GM18909 (cell line): ENCODE results near the gene TXNRD3.

Experiments used
- ATAC-seq: cut with Tn5 transposase; IDR thresholded peaks from one replicate; pipeline ENCODE4 v1.9.1; 2021; ENCODE audit warnings: mild to moderate bottlenecking; ENCODE audit not compliant: unreplicated experiment, poor library complexity

The TXNRD3 gene

GRCh38 chr3:126672741-126673140, 17.8 kb upstream of the TXNRD3 start:
- no peak for ATAC-seq

DNA sequence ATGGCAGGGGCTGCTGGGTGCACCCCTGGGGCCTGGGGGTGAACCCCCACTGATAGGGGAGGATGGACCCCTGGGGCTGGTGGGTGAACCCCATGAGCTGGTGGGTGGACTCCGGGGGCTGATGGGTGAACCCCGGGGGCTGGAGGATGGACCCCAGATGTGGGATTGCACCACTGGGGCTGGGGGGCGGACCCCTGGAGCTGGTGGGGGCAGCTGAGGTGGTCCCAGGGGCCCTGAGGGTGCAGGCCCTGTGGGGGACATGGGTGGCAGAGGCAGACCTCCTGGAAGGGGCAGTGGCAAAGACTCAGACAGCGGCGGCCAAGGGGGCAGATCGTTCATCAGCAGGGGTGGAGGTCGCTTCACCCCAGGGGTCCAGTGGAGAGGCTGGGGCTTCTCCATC, 17.4 kb upstream of the TXNRD3 start:
- ATAC-seq = no peak

DNA sequence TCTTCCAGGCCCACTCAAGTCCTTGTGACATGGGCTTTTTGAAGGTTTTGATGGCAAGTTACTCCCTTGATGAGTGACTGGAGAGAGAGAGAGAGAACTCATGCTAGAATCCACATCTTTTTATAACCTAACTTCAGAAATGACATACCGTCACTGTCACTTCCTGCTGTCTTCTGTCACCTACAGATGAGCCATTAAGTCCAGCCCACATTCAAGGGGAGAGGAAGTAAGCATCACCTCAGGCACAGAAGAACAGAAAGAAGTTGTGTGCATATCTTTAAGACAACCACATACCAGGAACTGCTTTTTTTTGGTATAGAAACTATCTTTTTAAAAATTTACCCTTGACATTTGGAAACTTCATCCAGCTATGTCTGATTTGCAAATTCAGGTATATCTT, 16.6 kb upstream of the TXNRD3 start:
- ATAC-seq = no peak

- ATAC-seq = no peak
These were observed 13.8 kb upstream of the TXNRD3 start for GRCh38 chr3:126668450-126669401.

GRCh38 chr3:126667631-126668449, 12.9 kb upstream of the TXNRD3 start:
- ATAC-seq = no peak

GRCh38 chr3:126666658-126667528, 12.0 kb upstream of the TXNRD3 start:
- no peak for ATAC-seq

DNA sequence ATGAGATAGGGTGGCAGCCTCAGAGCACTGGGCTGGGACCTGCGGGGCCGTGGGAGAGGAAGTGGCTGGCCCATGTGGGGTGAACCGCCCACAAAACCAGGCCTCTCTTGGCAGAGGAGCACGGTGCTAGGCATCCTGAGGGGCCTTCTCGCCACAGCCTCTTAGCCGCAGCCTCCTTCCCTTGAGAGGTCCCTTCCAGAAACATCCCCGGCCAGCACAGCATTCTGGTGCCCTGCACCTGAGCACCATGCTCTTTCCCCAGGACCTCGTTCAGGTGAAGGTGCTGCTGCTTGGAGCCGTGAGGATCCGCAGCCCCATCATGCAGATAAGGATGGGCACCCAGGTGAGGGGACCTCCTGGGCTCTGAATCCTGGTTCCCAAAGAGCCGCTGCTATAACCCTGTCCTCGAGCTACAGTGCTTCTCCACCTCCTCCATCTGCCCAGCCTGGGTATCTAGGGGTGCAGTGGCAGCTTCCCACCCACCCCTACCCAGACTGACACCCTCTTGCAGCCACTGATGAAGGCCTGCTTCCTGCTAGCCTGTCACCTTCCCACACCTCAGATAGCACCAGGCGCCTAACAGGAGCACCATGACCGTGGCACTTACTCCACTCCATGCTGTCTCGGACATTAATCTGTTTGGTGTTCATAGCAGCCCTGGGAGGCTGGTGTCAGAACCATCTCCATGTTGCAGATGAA, 11.2 kb upstream of the TXNRD3 start:
- ATAC-seq = no peak

DNA sequence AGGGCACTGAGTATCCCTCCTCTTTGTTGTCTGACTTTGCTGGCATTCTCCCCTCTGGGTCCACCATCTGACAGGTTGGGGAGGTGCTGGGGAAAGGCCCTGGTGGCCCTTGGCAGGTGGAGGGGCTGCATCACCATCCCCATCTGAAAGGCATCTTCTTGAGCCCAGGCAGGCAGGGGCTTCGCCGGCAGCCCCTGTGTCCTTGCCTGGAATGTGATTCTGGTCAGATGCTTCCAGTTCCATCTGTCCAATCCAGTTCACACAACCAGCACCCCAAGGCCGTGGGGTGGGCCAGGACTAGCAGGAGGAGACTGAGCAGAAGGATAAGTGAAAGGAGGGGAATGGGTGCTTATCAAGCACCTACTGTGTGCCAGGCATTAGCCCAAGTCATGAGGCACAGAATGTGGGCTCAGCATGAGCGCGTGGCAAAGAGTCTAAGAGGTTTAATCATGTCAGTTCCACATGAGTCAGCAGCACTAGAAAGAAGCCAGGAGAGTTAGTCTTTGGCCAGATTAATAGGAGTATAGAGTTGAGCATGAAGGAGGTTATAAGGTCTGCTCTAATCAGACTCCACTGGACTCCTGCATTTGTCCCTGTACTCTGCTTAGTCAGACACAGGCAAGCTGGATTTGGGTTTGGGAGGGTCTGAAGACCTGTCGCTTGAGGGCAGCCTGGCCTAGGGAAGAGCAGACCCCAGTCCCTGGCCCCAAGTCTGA, 10.5 kb upstream of the TXNRD3 start:
- ATAC-seq = no peak

DNA sequence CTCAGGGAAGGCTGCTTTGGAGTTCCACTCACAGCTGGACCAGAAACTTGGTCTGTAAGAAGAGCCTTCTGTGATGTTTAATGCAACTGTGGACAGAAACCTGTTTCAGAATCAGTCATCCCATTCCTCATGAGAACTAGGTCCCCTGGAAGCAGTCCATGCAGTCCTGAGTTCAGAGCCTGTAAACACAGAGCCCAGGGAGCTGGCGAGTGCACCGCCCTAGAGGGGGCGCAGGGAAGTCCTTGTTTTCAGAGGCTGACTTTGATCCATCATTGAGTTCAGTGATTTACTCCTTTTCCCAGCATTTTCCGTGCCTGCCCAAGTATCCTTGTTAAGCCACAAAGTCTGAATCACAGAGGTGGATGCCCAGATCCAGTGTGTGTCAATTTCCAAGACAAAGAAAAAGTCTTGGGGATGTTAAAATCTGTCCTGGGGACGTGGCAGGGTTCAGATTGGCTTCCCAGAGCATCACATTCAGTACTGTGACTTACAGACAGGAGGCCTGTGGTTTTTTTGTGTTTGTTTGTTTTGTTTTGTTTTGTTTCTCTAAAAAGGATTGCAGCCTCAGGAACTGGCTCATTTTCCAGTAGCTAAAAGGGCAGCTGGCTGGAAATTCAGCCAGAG, 9.8 kb upstream of the TXNRD3 start:
- ATAC-seq = no peak

- ATAC-seq = no peak
These were observed 8.8 kb upstream of the TXNRD3 start for GRCh38 chr3:126663750-126664149.

GRCh38 chr3:126663257-126663656, 8.3 kb upstream of the TXNRD3 start:
- no peak for ATAC-seq

DNA sequence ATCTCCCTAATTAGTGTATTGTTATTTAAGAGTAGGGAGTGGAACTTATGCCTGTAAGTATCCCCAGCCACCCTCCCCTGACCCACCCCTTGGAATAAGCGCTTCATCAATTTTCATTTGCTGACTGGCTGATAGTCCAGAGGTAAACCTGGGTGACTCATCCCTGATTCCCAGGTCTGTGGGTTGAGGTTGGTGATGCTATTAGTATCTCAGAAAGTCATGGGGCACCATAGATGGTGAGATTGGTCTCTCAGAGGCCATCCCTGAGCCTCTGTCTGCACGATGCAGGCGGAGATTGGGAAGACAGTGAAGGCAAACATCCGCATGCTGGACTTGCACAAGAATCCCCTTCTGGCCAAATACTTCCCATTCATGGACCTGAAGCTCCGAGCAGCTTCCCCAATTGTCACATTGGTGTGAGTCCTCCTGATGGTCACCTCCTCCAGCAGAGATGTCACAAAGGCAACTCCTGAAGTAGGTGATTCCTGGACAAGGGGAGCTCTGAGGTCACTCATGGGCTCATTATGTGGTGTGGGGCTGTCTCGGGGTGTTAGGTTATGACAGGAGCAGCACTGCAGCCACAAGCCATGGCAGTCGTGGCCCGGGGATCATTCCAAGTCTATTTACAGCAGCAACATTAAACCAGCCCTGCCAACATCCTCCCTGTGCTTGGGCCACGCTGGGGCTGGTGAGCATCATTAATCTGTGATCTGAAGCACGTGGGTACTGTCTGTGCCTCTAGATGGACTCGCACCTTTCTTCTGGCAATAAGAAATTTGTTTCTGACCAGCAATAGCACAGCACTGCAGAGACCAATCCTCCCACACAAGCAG, 6.8 kb upstream of the TXNRD3 start:
- no peak for ATAC-seq

DNA sequence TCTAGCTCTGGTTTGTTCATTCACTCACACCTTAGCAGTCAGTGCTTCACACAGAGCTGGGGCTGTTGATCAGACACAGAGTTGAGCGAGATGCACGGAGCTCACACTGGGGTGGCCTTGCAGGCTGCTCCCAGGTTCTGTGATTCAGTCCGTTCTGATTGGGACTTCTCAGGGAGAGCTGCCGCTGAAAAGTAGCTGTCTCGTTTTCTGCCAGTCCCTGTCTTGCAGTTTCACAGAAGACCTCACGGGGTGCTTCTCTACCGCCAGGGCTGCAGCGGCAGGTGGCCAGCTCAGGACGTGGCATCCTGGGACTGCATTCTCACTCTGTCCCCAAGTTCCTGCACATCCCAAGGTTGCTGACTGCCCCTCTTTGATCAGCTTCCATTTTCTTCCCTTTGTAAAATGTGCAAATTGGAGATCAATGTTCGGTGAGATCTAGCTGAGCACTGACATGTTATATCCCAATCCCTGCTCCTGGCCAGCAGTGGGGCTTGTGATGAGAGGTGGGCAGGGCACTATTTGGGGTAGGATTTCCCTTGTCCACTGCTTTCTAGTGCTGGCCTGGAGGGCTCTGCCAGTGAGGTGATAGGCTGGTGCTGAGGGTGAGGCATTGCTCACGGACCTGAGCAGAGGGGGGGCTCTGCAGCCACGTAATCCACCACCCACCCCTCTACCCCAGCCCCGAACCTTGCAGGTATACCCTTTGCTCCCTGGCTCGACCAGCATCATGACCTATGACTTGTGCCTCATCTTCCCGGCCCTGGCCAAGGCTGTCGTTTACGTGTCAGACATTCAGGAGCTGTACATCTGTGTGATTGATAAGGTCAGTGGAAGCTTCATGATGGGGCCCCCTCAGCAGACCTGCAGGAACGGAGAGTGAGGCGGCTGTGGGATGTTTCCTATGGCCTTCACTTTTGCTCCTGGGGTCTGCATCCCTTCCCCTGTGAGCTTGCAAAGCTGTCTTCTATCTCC, 5.3 kb upstream of the TXNRD3 start:
- ATAC-seq = no peak

GRCh38 chr3:126658584-126658983, 3.7 kb upstream of the TXNRD3 start:
- ATAC-seq = no peak

DNA sequence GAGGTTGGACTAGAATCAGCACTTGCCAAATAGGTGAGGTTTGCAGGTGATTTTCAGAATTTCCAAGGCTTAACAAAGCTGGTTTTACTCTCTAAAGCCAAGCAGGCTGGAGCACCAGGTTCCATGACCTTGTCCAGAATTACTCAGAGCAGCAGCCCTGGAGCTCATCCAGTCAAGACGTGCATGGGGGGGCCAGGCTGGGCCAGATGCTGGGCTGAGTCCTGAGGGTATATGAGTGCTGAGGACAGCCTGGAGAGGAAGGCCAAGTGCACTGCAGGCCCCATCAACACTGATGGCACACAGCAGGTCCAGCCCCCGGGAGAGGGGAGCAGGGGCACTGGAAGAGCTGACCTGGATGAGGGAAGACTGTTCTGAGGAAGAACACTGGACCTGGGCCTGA, 3.0 kb upstream of the TXNRD3 start:
- no peak for ATAC-seq

DNA sequence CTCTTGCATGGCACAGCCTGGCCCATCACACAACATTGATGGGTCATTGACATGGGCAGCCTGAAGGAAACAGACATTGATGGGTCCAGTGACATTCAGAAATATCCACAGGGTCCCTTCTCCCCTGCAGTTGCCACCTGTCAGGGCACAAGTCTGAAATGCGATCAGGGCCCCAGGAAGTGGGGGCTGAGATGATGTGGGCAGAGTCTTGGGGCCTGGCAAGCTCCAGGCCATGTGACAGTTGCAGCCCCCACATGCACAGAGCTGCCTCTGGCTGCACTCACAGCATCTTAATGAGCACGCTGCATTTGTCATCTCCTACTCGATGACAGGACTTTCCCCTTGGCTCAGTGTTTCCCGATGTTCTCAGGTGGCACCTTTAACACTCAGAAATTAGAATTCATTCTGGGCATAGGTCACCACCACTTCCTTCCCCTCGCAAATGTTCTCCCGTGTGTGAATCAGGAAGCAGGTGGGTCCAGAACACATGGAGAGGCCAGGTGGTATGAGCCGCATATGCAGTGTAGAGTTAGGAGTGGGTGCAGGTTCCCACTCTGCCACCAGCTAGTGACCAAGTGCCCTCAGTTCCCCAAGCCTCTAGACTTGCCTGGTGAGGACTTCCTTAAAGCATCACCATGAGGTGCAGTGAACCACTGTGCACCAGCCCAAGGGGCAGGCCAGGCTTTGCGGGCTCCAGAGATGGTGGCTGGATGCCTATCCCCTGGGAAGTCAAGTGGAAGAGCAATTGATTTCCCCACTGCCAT, 1.6 kb upstream of the TXNRD3 start:
- ATAC-seq = no peak
